HepG2 (cell line): ENCODE results near the gene F7. TPM values are rescaled to one million over a fixed set of nuclear protein-coding genes. Genes with fewer than 3 reads are reported as not detected.

ENCODE experiments used
- EZH2 ChIP-seq: conservative IDR thresholded peaks from 2 replicates; pipeline ENCODE4 v1.6.1; 2012; ENCODE audit warnings: mild to moderate bottlenecking, low read depth, low read length, moderate library complexity
- HHEX ChIP-seq: IDR thresholded peaks from 2 replicates; pipeline ENCODE4 v1.6.1; 2016; ENCODE audit warnings: control low read depth
- NRL ChIP-seq: sonication (generic); formaldehyde crosslinking; IDR thresholded peaks from 2 replicates; pipeline ENCODE4 v1.5.0; 2020; ENCODE audit warnings: missing genetic modification reagents, mild to moderate bottlenecking, moderate library complexity, borderline replicate concordance
- RBFOX2 ChIP-seq: fragments of 200-400 bp; formaldehyde crosslinking; IDR thresholded peaks from 2 replicates; pipeline ENCODE4 v1.6.1; 2017; ENCODE audit warnings: low read depth, mild to moderate bottlenecking, low read length
- REST ChIP-seq, 2 experiments: IDR thresholded peaks; 2 replicates each; pipeline ENCODE4 v1.6.1; 2011 to 2012; ENCODE audit warnings: low read length in 2 of 2, borderline replicate concordance in 1 of 2, low read depth in 1 of 2, mild to moderate bottlenecking in 1 of 2, moderate library complexity in 1 of 2
- RXRB ChIP-seq: IDR thresholded peaks from 2 replicates; pipeline ENCODE4 v1.6.1; 2016; ENCODE audit warnings: borderline replicate concordance, missing genetic modification reagents, missing compliant biosample characterization
- SMAD3 ChIP-seq: sonication (generic); formaldehyde crosslinking; IDR thresholded peaks from 2 replicates; pipeline ENCODE4 v1.4.0; 2020; ENCODE audit warnings: missing genetic modification reagents
- THAP11 ChIP-seq: IDR thresholded peaks from 2 replicates; pipeline ENCODE4 v1.6.1; 2016; ENCODE audit warnings: missing biosample characterization, missing genetic modification reagents
- ZNF10 ChIP-seq: sonication (generic); formaldehyde crosslinking; IDR thresholded peaks from 2 replicates; pipeline ENCODE4 v1.4.0; 2020; ENCODE audit warnings: mild to moderate bottlenecking, low read depth, missing genetic modification reagents, borderline replicate concordance
- ZNF256 ChIP-seq: sonication (generic); formaldehyde crosslinking; conservative IDR thresholded peaks from 2 replicates; pipeline ENCODE4 v1.4.0; 2020; ENCODE audit warnings: missing genetic modification reagents
- ZNF260 ChIP-seq: sonication (generic); formaldehyde crosslinking; IDR thresholded peaks from 2 replicates; pipeline ENCODE4 v1.4.0; 2020; ENCODE audit warnings: missing genetic modification reagents, low read depth, mild to moderate bottlenecking, borderline replicate concordance
- ZNF282 ChIP-seq: fragments of 450-650 bp; IDR thresholded peaks from 2 replicates; pipeline ENCODE4 v1.6.1; 2018; ENCODE audit not compliant: partially characterized antibody
- ZNF331 ChIP-seq: sonication (generic); formaldehyde crosslinking; IDR thresholded peaks from 2 replicates; pipeline ENCODE4 v1.4.0; 2020; ENCODE audit warnings: missing genetic modification reagents
- ZNF34 ChIP-seq: sonication (generic); formaldehyde crosslinking; IDR thresholded peaks from 2 replicates; pipeline ENCODE4 v1.4.0; 2020; ENCODE audit warnings: mild to moderate bottlenecking, missing genetic modification reagents, borderline replicate concordance
- ZNF564 ChIP-seq: sonication (generic); formaldehyde crosslinking; IDR thresholded peaks from 2 replicates; pipeline ENCODE4 v1.8.1; 2023; ENCODE audit warnings: mild to moderate bottlenecking, missing genetic modification reagents
- ZNF724P ChIP-seq: sonication (generic); formaldehyde crosslinking; IDR thresholded peaks from 2 replicates; pipeline ENCODE4 v1.8.0; 2022; ENCODE audit warnings: missing genetic modification reagents, borderline replicate concordance
- polyA plus RNA-seq, 8 experiments: library from polyadenylated mRNA; depleted of rRNA in 3 of 8; stranded (reverse) in 7 of 8; unstranded in 1 of 8; fragments of >200 nt; fragmentation: Illumina TruSeq in 4 of 8; extraction: Trizol in 4 of 8; gene quantifications; 2 replicates each; pipeline versions ENCODE4 v1.2.1 to v1.2.3, GENCODE V29; 2011 to 2016; ENCODE audit warnings: low read depth in 4 of 8, missing spikeins in 1 of 8, mixed read lengths in 1 of 8; ENCODE audit not compliant: insufficient read depth in 1 of 8
- total RNA-seq, 5 experiments: library from RNA; depleted of rRNA; stranded (reverse); fragments of >200 nt; fragmentation: Illumina TruSeq; extraction: Trizol; gene quantifications; 2 replicates each; pipeline ENCODE4 v1.2.3, GENCODE V29; 2016; ENCODE audit warnings: low read depth in 1 of 5
- TF ChIP-seq, protein P1 (sequence below): sonication (generic); formaldehyde crosslinking; IDR thresholded peaks from 2 replicates; pipeline ENCODE4 v1.5.1; 2020; ENCODE audit warnings: missing genetic modification reagents, mild to moderate bottlenecking, borderline replicate concordance
- TF ChIP-seq, protein P2 (sequence below), 2 experiments: sonication (generic) in 1 of 2; formaldehyde crosslinking in 1 of 2; IDR thresholded peaks; 2 replicates each; pipeline versions ENCODE4 v1.4.0 to v1.6.1; 2016 to 2020; ENCODE audit warnings: borderline replicate concordance in 1 of 2, low read depth in 1 of 2, mild to moderate bottlenecking in 1 of 2, missing genetic modification reagents in 1 of 2

F7 gene
- total and polyA plus RNA-seq, 2 of the 13 experiments (the other 11 are each of a cell fraction or from before 2014, with no cell fraction given): 12.6 to 26.5 TPM

DNA sequence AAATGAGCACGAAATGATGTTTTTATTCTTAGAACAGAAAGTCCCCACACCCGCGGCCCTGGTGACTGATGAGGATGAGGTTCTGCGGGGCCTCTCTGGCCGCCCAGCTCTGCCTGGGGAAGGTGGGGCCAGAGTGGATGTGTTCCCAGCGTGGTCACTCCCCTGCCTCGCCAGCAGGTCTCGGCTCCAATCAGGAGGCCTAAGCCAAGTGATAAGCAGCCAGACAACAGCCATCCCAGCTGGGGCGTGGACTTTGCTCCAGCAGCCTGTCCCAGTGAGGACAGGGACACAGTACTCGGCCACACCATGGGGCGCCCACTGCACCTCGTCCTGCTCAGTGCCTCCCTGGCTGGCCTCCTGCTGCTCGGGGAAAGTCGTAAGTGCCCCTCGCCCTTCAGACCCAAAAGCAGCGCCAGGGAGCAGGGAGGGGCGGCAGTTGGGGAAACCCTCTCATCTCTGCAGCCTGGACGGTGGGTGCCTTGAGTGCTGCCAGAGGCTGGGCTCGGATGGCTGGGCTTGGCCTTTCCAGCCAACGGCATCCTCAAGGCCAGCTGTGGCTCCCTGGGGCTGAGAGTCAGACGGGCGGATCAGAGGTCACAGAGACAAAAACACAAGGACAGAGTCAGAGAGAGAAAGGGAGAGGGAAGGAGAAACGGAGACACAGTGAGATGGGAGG lies 17.1 kb downstream of the F7 start, which contains the start of gene F10 (continued):
- peak; percentile 90; the same call in 1 of the 2 replicates for TF ChIP-seq NRL (CRISPR knock-in tag)
- TF ChIP-seq ZNF260 (CRISPR knock-in tag): no peak
- no peak for TF ChIP-seq ZNF10 (CRISPR knock-in tag)
- TF ChIP-seq, protein P1, sequence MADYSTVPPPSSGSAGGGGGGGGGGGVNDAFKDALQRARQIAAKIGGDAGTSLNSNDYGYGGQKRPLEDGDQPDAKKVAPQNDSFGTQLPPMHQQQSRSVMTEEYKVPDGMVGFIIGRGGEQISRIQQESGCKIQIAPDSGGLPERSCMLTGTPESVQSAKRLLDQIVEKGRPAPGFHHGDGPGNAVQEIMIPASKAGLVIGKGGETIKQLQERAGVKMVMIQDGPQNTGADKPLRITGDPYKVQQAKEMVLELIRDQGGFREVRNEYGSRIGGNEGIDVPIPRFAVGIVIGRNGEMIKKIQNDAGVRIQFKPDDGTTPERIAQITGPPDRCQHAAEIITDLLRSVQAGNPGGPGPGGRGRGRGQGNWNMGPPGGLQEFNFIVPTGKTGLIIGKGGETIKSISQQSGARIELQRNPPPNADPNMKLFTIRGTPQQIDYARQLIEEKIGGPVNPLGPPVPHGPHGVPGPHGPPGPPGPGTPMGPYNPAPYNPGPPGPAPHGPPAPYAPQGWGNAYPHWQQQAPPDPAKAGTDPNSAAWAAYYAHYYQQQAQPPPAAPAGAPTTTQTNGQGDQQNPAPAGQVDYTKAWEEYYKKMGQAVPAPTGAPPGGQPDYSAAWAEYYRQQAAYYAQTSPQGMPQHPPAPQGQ (CRISPR knock-in tag): no peak; the same call in 1 of the 2 replicates
- peak in 1 of 2 experiments; percentile 72; a peak in 2 of 4 replicates for TF ChIP-seq REST (IDR thresholded peaks at IDR 0.05; ENCODE audit: borderline replicate concordance in 1 of 2, low read depth in 1 of 2, low read length in 2 of 2)
- TF ChIP-seq ZNF34: no peak; the same call in 1 of the 2 replicates
- TF ChIP-seq RXRB: peak; percentile 72
- TF ChIP-seq HHEX (CRISPR knock-in tag): no peak
- TF ChIP-seq THAP11 (CRISPR knock-in tag): peak; percentile 72
- TF ChIP-seq ZNF256 (CRISPR knock-in tag): peak; percentile 47
- no peak for TF ChIP-seq ZNF724P
- TF ChIP-seq SMAD3 (CRISPR knock-in tag): 0 out of 2 replicates have a peak, but pooled peaks have one; percentile 5
- no peak for TF ChIP-seq EZH2
- TF ChIP-seq ZNF282: no peak
- peak; percentile 75; the same call in 1 of the 2 replicates for TF ChIP-seq ZNF331 (CRISPR knock-in tag)
- TF ChIP-seq ZNF564 (CRISPR knock-in tag): peak; percentile 86
- TF ChIP-seq, protein P2, sequence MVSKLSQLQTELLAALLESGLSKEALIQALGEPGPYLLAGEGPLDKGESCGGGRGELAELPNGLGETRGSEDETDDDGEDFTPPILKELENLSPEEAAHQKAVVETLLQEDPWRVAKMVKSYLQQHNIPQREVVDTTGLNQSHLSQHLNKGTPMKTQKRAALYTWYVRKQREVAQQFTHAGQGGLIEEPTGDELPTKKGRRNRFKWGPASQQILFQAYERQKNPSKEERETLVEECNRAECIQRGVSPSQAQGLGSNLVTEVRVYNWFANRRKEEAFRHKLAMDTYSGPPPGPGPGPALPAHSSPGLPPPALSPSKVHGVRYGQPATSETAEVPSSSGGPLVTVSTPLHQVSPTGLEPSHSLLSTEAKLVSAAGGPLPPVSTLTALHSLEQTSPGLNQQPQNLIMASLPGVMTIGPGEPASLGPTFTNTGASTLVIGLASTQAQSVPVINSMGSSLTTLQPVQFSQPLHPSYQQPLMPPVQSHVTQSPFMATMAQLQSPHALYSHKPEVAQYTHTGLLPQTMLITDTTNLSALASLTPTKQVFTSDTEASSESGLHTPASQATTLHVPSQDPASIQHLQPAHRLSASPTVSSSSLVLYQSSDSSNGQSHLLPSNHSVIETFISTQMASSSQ (IDR thresholded peaks at IDR 0.05; ENCODE audit: low read depth): no peak
- TF ChIP-seq, protein P2 (CRISPR knock-in tag; IDR thresholded peaks at IDR 0.05; ENCODE audit: borderline replicate concordance): no peak; the same call in 1 of the 2 replicates
- peak; percentile 93 for TF ChIP-seq RBFOX2
